ENCODE results near the gene ECSCR. TPM values are rescaled to one million over a fixed set of nuclear protein-coding genes. Genes with fewer than 3 reads are reported as not detected.
"Not testable (repeated sequence)": the region's sequence is repeated elsewhere in the genome, so short reads cannot be mapped to it uniquely, and the experiment has no call there.

ECSCR gene, protein sequence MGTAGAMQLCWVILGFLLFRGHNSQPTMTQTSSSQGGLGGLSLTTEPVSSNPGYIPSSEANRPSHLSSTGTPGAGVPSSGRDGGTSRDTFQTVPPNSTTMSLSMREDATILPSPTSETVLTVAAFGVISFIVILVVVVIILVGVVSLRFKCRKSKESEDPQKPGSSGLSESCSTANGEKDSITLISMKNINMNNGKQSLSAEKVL
- 4.9 TPM for total RNA-seq

DNA sequence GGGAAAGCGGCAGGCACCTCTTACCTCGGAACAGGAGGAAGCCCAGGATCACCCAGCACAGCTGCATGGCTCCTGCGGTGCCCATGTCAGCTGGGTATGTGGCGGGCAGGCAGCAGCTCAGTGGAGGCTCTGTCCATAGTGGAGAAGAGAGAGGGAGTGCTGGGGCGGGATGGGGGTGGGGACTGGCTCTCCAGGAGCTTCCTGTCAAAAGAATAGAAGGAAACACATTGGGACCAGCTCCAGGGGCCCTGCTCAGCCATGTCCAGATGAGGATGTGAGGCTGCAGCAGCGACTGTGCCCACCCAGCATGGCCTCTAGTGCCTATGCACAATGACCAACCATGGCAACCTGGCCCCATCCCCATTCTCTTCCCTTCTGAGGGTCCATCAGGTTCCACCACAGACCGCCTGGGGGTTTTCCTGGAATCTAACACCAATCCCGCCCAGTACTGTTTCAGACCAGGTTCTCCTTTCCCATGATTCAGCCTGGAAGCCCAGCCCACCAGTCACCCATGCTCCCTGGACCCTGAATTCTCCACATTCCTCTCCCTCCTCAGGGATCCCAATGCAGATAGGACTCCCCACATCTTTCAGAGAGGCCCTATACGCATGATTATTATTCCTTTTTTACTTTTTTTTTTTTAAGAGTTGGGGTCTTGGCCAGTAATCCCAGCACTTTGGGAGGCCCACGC, at the start of gene ECSCR:
TSS of gene ECSCR (minus strand) at position 158 of the 691 bp plus-strand sequence. CDS start at position 85, 73 bp downstream.
- FAIRE-seq: no peak
- no peak for DNase-seq (ENCODE audit: low spot score in 2 of 2)

DNA sequence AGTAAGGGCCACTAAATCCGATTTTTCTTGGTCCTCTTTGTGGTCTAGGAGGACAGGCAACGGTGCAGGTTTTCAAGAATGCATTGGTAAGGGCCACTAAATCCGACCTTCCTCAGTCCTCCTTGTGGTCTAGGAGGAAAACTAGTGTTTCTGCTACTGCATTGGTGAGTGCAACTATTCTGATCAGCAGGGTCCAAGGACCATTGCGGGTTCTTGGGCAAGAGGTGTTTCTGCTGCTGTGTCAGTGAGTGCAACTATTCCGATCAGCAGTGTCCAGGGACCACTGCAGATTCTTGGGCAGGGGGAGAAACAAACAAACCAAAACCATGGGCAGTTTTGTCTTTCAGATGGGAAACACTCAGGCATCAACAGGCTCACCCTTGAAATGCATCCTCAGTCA, 42.2 kb upstream of the ECSCR start:
- FAIRE-seq; DNase-seq (ENCODE audit: low spot score in 2 of 2): not testable (repeated sequence)

DNA sequence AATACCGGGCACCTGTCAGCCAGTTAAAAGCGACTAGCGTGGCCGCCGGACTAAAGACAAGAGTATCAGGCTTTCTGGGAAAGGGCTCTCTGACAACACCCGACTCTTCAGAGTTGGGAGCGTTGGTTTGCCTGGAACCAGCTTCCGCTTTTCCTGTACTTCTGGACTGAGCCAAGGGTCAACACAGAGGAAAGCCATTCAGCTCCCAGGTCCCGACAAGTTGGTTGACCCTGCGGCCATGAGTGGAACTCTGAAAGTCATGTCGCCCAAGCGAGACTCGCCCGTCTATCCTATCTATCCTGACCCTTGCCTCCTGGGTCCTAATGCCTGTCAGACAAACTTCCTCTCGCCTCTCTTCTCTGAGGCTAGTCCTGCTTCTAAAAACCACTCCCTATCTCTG, 41.3 kb upstream of the ECSCR start:
- DNase-seq (ENCODE audit: low spot score in 2 of 2); FAIRE-seq: not testable (repeated sequence)

DNA sequence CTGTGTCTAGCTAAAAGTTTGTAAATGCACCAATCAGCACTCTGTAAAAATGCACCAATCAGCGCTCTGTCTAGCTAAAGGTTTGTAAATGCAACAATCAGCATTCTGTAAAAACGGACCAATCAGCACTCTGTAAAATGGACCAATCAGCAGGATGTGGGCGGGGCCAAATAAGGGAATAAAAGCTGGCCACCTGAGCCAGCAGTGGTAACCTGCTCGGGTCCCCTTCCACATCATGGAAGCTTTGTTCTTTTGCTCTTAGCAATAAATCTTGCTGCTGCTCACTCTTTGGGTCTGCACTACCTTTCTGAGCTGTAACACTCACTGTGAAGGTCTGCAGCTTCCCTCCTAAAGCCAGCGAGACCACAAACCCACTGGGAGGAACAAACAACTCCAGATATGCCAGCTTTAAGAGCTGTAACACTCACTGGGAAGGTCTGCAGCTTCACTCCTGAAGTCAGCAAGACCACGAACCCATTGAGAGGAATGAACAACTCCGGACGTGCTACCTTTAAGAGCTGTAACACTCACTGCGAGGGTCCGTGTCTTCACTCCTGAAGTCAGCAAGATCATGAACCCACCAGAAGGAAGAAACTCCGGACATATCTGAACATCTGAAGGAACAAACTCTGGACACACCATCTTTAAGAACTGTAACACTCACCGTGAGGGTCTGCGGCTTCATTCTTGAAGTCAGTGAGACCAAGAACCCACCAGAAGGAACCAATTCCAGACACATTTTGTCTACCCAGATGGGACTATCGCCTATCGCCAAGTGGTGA, 40.7 kb upstream of the ECSCR start:
- not testable (repeated sequence) for FAIRE-seq; DNase-seq (ENCODE audit: low spot score in 2 of 2)

DNA sequence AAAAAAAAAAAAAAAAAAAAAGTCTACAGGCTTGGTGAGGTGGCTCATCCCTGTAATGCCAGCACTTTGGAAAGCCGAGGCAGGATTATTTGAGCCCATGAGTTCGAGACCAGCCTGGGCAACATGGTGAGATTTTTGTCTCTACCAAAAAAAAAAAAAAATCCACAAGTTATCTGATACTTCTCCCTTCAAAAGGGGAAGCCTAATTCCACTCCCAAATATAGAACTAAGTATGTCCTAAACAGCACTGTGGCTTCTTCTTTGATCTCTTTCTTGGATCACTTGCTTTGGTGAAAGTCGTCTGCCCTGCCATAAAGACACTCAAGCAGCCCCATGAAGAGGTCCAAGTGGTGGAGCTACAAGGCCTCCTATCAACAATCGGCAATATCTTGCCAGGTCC, 38.8 kb upstream of the ECSCR start:
- FAIRE-seq (no peak), DNase-seq (ENCODE audit: low spot score in 2 of 2) (no peak)

DNA sequence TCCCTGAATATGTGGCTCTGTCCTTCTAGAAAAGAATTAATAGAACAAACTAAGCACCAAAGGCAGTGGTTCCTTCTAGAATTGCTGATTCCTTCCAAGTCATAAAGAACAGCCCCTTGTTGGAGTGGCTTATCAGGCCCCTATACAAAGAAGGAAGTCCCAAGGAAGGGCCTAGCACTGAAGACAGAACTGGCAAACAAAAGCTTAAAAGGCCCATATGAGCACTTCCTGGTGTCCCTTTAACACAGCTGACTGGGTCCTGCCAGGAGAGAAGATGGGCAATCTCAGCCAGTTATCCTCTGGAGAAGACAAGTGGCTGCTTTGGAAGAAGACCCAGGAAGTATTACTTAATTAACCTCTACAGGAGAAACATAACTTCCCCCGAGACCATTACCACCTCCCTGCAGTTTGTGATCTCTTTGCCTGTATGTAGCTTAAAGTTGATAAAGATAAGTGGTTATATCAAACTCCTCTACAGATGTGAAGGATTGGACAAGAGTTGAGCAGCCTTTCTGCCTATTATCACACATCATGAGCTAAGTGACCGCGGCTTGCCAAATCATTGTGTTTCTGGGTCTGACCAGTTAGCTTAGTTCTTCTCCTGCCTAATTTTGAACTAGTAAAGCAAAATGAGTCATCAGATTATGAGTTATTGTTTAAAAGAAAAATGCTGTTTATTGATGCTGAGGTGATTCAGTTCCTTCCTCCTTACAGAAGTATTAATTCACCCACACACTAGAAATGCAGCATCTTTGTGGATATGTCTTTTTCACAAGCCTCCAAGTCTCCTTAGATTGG, 33.3 kb upstream of the ECSCR start:
- FAIRE-seq (no peak), DNase-seq (ENCODE audit: low spot score in 2 of 2) (no peak)

DNA sequence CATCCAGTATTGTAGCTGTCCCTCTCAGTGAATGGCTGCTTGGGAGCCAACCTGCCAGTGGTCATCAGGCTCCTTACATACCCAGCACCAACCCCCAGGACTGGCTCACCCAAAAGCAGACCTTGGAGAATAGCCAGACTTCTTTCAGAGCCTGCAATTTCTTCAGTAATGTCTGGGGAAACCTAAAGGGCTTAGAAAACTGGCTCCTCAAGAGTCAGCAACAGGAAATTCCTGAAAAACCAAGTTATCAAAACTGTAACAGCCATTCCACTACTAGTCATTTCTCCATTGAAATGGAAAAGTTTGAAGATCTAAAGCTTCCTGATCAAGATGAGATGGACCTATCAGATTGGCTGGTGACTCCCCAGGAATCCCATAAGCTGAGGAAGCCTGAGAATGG, 32.3 kb upstream of the ECSCR start:
- FAIRE-seq (no peak), DNase-seq (ENCODE audit: low spot score in 2 of 2) (no peak)

DNA sequence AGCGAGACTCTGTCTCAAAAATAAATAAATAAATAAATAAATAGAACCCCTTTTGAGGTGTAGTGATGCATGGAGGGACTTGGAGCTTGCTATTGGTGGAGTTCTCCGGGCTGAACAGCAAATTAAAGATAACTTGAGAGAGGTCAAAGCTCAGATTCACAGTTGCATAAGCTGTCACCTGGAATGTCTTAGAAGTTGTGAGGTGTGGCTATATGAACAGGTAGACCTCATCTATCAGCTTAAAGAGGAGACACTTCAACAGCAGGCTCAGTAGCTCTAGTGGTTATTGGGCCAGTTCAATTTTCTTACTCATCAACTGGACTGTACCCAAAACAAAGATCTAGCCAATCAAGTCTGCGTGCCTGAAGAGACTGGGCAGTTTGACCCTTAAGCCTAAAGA, 31.7 kb upstream of the ECSCR start:
- FAIRE-seq: no peak

DNA sequence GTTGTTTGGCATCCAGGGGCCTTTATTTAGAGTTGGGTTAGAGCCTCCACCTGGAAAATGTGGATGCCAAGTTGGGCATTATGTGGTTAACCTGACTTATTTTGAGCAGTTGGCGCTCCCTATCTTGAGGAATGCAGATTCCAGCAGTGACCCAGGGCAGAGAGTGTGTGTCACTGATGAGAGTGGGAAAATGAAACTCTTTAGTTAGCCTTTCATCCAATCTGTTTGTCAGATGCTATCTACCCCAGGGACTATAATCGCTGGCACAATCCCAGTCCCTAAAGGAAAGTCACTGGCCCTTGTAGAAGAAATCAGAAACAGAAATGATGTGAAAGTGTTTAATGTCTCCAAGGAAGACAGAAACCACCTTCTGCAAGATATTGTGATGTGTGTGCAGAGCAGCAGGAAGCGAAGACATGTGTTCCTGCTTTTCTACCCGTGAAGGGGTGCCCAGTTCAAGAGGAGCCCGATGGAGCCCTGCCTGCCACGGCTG, 30.2 kb upstream of the ECSCR start:
- DNase-seq (ENCODE audit: low spot score in 2 of 2) (no peak), FAIRE-seq (no peak)

More for the DNA sequence above, 31.7 kb upstream of the ECSCR start:
- no peak for DNase-seq (ENCODE audit: low spot score in 2 of 2)

DNA sequence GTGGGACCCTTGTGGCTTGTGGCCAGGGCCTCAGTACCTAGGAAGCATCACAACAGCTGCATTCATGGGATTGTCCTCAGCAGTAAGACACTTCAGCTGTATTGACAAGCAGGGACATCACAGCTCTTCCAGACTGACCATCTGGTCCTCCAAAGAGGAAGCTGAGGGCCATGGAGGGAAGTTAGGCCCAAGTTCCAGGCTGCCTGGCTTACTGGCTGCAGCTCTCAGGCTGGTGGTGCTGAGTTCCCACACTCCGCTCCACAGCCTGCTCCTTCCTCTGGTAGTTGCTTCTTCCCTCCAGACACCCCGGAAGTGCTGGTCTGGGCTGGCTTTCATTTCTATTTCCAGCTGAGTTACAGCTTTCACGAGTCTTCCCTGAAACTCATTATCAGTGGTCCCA, 25.7 kb upstream of the ECSCR start:
- FAIRE-seq: no peak
- no peak for DNase-seq (ENCODE audit: low spot score in 2 of 2)

DNA sequence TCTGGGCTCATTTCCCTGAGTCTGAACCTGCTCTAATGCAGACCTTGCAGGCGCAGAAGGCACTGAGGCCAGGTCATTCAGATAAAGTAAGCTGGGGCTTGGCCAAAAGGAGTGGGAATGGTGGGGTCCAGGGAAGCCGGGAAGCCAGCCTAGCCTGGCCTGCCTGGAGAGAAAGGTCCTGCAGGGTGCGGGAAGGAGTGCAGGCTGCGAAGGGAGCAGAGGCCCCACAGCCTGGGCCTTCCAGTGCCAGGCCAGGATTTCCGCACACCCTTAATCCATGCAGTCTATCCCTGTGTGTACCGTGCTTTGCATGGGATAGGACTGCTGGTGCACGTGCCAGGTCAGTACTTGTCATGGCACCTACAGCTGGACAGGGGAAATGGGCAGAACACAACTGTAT, 23.7 kb upstream of the ECSCR start:
- FAIRE-seq: no peak
- no peak for DNase-seq (ENCODE audit: low spot score in 2 of 2)

DNA sequence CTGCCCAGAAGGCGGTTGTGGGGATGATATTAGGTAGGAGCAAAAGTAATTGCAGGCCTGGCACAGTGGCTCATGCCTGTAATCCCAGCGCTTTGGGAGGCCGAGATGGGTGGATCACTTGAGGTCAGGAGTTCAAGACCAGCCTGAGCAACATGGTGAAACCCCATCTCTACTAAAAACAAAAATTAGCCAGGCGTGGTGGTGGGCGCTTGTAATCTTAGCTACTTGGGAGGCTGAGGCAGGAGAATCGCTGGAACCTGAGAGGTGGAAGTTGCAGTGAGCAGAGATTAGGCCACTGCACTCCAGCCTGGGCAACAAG, 20.3 kb upstream of the ECSCR start:
- not testable (repeated sequence) for FAIRE-seq; DNase-seq (ENCODE audit: low spot score in 2 of 2)

DNA sequence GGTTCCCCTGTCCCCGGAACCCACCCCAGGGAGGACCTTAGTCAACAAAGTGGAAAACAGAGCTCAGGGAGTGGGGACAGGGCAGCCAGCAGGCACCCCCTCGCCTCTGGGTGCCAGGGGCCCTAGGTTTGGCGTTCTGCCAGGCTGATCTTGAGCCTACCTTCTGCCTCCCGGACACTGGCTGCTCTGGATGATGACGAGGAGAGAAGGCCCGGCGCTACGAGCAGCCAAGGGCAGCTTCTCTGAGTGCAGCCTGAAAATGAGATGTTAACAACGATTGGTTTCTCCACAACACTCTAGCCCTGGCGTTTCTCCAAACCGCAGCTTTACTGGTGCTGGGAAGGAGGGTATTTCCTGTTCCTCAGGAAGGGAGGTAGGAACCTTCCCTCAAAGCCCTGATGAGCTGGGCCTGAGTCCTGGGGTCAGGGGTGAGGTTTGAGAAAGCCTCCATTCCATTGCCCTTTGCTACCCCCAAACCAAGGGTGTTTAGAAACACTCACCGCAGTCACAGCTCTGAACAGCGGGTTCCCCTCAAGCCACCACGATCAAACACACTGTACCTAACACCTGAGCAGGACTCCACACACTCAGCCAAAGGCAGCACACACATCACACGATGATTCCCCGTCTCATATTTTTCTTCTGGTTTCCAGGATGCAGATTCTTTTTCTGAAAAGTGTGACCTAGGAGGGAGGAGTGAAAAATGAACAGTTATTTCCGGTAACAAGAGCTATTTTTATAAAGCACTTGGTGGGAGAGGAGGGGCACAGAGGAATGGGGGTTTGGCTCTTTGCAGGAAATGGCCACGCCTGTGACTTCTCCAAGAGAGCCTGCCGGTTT, 19.7 kb upstream of the ECSCR start, which contains the start of gene STING1:
TSS of gene STING1 (minus strand) at position 709 of the 840 bp plus-strand sequence. CDS start 1,054 bp downstream, outside the sequence.
- DNase-seq (ENCODE audit: low spot score in 2 of 2) (peak in 1 of 2 donors; percentile 32), FAIRE-seq (no peak)

DNA sequence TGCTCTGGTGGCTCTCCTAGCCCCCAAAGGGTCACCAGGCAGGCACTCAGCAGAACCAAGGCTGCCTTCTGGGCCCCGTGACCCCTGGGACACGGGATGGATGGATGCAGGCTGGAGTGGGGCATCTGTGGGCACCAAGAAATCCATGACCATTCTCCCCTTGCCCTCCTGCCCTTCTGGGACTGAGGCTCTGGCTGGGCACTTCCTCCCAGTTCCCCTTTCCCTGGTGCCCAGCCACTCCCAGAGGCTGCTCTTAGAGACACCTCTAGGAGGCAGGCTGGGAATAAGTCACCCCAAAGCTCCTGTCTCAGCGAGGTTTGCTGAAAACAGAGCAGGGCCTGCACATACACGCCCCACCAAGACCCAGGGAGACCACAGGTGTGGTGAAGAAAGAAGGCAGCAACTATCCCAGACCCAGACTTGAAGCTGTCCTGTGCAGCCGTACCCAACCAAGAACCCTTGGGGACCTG, 19.1 kb upstream of the ECSCR start:
- DNase-seq (ENCODE audit: low spot score in 2 of 2): no peak
- no peak for FAIRE-seq

DNA sequence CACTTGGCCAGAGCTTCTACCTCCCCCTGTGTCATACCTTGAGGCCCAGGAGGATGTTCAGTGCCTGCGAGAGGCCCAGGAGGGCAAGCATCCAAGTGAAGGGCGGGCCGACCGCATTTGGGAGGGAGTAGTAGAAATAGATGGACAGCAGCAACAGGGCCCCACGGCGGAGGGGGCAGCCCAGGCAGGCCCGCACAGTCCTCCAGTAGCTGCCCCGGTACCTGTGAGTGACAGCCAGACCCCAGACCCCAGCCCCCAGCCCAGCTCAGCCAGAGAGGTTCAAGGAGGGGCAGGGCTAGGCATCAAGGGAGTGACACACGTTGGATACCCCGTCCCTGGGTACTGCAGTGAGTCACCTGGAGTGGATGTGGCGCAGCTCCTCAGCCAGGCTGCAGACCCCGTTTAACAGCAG, 18.6 kb upstream of the ECSCR start:
- no peak for DNase-seq (ENCODE audit: low spot score in 2 of 2)
- FAIRE-seq: no peak

DNA sequence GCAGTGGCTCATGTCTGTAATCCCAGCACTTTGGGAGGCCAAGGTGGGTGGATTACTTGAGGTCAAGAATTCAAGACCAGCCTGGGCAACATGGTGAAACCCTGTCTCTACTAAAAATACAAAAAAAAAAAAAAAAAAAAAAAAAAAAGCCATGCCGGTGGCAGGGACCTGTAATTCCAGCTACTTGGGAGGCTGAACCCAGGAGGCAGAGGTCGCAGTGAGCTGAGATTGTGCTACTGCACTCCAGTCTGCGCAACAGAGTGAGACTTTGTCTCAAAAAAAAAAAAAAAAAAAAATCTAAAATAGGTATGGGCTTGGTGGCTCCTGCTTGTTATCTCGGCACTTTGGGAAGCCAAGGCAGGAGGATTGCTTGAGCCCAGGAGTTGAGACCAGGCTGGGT, 17.2 kb upstream of the ECSCR start:
- not testable (repeated sequence) for DNase-seq (ENCODE audit: low spot score in 2 of 2); FAIRE-seq

DNA sequence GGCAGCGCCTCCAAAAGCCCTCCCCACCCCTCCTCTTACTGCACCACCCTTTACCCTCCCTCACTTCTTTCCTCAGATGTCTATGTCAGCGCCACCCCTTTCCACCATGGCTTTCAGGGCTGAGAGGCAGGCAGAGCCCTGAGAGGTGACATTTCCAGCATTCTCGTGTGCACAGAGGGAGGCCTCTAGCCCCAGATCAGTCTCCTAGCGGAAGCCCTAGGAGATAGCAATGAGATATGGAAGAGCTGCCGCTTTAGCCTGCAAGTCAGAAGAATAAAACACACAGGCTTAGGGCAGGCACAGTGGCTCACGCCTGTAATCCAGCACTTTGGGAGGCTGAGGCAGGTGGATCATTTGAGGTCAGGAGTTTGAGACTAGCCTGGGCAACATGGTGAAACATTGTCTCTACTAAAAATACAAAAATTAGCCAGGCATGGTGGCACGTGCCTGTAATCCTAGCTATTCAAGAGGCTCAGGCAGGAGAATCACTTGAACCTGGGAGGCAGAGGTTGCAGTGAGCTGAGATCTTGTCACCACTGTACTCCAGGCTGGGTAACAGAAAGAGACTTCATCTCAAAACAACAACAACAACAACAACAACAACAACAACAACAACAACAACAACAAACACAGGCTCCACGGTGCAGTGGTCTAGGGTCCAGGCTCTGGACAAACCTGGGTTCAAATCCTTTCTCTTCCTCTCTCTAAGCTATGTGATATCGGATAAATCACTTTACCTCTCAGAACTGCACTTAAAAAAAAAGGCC, 16.3 kb upstream of the ECSCR start:
- FAIRE-seq; DNase-seq (ENCODE audit: low spot score in 2 of 2): not testable (repeated sequence)

DNA sequence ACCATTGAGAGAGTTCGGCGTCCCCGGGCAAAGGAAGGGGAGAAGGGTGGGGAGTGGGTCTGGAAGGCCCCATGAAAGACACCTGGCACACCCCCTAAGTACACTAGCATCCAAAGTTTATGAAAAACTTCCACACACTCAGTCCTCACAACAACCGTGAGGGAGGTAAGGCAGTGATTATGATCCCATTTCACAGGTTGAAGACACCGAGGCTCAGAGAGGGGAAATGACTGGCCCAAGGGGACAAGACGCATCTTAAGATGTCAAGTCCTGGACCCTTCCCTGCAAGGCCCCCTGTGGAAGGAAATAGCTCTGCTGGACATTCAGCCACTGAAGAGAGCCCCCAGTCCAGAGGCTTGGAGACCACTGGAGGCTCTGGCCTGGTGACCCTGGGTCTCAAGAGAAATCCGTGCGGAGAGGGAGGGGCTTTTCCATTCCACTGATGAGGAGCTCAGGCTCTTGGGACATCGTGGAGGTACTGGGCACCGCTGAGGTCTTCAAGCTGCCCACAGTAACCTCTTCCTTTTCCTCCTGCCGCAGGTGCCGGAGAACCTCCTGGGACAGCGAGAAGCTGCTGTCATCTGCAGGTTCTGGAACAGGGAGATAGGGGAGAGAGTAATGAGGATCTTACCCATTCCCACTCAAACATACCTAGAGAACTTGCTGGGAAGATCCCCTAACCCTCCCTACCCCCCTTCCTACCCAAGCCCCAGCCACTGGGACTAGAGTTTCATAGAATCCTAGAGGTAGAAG, 13.5 kb upstream of the ECSCR start:
- DNase-seq (ENCODE audit: low spot score in 2 of 2) (no peak), FAIRE-seq (no peak)

Data from frontal cortex (tissue), 4 donors.